Right atrium auricular region (tissue), 2 donors: ENCODE data around the gene MZB1. TPM values are rescaled to one million over a fixed set of nuclear protein-coding genes. Genes with fewer than 3 reads are reported as not detected.
"Not testable (repeated sequence)": the region's sequence is repeated elsewhere in the genome, so short reads cannot be mapped to it uniquely, and the experiment has no call there.

Experiments used
- DNase-seq: peaks from one replicate; pipeline ENCODE4 v3.0.0-alpha.2; 2019; ENCODE audit warnings: low spot score
- H3K27ac ChIP-seq, 2 donors: fragments of 200-600 bp; sonication (generic); 1 replicate in 1 of 2; 2 replicates in 1 of 2; pipeline ENCODE4 v1.5.1; 2016 to 2019
- H3K27me3 ChIP-seq, 2 donors: fragments of 200-600 bp; sonication (generic); one replicate each; pipeline versions ENCODE4 v1.5.1 to v1.6.0; 2017 to 2019
- H3K36me3 ChIP-seq: fragments of 200-600 bp; sonication (generic); one replicate; pipeline ENCODE4 v1.5.1; 2016
- H3K4me1 ChIP-seq, 2 donors: fragments of 200-600 bp; sonication (generic); one replicate each; pipeline versions ENCODE4 v1.5.1 to v1.6.0; 2017 to 2019
- H3K4me3 ChIP-seq, 2 donors: fragments of 200-600 bp; sonication (generic); 1 replicate in 1 of 2; 2 replicates in 1 of 2; pipeline ENCODE4 v1.5.1; 2017 to 2019; ENCODE audit warnings: mild to moderate bottlenecking in 1 of 2, moderate library complexity in 1 of 2
- H3K9me3 ChIP-seq, 2 donors: fragments of 200-600 bp; sonication (generic); one replicate each; pipeline ENCODE4 v1.5.1; 2019
- total RNA-seq, 2 donors: library from RNA; depleted of rRNA; stranded (reverse); fragments of >200 nt; gene quantifications; one replicate each; pipeline ENCODE4 v1.1.0, GENCODE V29; 2016
- TF ChIP-seq, protein P1 (sequence below), 2 donors: fragments of 200-600 bp; sonication (generic); IDR thresholded peaks; one replicate each; pipeline ENCODE4 v1.5.1; 2019; ENCODE audit warnings: antibody characterized with exemption in 2 of 2

MZB1 gene
- total RNA-seq, 2 donors from 2014 or later: 0.70 to 1.3 TPM

DNA sequence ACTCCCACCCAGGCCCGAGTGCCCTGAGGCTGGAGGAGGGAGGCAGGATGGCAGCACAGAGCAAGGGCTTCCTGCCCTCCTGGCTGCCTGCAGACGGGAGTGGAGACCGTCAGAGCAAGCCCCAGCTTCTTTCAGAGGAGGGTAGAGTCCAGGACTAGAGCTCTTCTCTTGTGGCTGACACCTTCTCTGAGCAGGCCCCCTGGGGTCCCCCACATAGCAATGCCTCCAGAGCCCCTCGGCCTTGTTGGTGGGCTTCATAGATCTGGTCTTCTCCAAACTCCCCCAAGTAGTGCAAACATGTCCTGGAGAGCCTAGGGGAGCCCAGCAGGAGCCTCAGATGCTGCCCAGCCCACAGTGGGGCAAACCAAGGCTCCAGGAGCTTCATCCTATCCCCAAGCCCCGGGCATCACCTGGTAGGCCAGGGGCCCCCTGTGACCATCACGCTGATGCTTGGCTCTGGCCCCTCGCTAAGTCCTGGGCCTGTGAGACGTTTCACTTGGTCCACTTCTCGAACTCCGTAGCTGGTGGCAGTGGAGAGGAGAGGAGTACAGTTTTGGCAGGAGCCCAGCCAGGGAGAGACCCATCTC lies 2.0 kb downstream of the MZB1 start:
- peak overlapping the region; percentile 26 to 34 for H3K27ac ChIP-seq
- no peaks in the 10 kb centered on the region for H3K27me3 ChIP-seq
- no peak for DNase-seq
- H3K4me1 ChIP-seq: peaks cover 0 to 64% of the 10 kb centered on the region in 2 donors
- H3K9me3 ChIP-seq: no peaks in the 10 kb centered on the region
- H3K4me3 ChIP-seq: no peak overlapping the region
- no peaks in the 10 kb centered on the region for H3K36me3 ChIP-seq
- TF ChIP-seq, protein P1, sequence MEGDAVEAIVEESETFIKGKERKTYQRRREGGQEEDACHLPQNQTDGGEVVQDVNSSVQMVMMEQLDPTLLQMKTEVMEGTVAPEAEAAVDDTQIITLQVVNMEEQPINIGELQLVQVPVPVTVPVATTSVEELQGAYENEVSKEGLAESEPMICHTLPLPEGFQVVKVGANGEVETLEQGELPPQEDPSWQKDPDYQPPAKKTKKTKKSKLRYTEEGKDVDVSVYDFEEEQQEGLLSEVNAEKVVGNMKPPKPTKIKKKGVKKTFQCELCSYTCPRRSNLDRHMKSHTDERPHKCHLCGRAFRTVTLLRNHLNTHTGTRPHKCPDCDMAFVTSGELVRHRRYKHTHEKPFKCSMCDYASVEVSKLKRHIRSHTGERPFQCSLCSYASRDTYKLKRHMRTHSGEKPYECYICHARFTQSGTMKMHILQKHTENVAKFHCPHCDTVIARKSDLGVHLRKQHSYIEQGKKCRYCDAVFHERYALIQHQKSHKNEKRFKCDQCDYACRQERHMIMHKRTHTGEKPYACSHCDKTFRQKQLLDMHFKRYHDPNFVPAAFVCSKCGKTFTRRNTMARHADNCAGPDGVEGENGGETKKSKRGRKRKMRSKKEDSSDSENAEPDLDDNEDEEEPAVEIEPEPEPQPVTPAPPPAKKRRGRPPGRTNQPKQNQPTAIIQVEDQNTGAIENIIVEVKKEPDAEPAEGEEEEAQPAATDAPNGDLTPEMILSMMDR (IDR thresholded peaks at IDR 0.05): no peak

DNA sequence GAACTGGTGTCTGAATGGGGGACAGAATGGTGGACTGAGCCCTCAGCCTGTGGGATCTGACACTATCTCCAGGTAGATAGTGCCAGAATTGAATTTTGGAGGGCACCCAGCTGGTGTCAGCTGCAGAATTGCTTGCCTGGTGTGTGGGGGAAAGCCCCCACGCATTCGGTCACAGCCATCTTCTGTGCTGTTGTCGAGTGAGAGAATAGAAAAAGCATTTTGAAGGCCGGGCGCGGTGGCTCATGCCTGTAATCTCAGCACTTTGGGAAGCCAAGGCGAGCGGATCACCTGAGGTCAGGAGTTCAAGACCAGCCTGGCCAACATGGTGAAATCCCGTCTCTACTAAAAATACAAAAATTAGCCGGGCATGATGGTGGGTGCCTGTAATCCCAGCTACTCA lies 2.8 kb downstream of the MZB1 start:
- not testable (repeated sequence) for H3K27ac ChIP-seq, H3K36me3 ChIP-seq, DNase-seq, H3K9me3 ChIP-seq, H3K27me3 ChIP-seq, H3K4me3 ChIP-seq
- H3K4me1 ChIP-seq: peaks cover 0 to 57% of the 10 kb centered on the region in 2 donors

DNA sequence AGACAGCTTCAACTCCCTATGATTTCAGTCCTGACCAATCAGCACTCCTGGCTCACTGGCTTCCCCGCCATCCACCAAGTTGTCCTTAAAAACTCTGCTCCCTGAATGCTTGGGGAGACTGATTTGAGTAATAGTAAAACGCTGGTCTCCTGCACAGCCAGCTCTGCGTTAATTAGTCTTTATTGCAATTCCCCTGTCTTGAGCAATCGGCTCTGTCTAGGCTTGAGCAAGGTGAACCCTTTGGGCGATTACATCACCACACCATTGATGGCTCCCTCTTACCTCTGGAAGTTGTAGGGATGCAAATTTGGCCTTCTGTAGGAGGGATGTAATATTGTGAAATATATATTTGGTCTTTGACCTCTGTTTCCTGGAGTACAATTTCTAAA lies 3.7 kb downstream of the MZB1 start:
- TF ChIP-seq, protein P1 (IDR thresholded peaks at IDR 0.05): no peak
- no peak for DNase-seq
- Histone ChIP-seq H3K27ac (no peak overlapping the region), H3K27me3 (no peaks in the 10 kb centered on the region), H3K36me3 (no peaks in the 10 kb centered on the region), H3K4me1 (peaks cover 0 to 48% of the 10 kb centered on the region in 2 donors), H3K9me3 (no peaks in the 10 kb centered on the region), H3K4me3 (no peak overlapping the region)

DNA sequence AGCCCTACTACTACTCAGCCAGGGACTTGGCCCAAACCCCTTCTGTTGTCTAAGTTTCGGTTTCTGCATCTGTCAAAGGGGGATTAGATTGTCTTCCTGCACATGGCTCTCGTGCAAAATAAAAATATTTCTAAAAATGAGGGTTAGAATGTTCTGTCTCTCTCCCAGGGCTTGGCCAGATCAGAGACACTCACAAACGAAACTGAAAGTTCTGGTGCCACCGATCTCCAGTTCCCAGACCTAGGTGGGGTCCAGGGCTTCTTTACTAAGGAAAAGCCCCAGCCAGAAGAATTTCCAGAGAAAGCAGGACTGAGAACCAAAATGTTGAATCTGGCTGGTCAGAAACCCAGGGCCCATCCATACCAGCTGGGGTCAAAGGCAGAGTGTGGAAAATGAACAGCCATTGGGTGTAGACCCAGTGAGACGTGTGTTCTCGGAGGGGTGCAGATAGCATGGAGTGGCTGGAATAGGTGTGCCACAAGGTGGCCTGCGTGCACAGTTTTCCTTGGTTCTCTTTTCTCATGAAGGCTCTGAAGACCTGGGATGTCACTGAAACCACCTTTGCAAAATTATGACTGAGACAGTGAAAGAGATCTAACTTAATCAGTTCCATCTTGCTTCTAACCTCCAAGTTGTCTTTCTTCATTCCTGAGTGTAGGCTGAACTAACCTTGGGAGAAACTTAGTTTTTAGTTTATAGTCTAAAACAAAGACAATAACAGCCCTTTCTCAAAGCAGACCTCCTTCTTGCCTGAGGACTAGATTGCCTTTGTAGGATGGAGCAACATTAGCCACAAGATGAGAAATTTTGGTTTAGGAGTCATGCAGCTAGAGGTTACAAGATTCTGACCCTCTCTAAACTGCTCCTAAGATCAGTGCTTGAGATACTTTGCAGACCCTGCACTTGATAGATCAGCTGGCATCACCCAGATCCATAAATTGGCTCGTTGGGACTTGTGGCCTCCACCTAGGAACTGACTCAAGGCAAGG lies 4.4 kb downstream of the MZB1 start:
- DNase-seq: no peak
- H3K4me1 ChIP-seq: peaks cover 0 to 41% of the 10 kb centered on the region in 2 donors
- peak overlapping the region; percentile 3 to 55 for H3K27ac ChIP-seq
- H3K9me3 ChIP-seq: no peaks in the 10 kb centered on the region
- peak overlapping the region in 1 of 2 donors; percentile 41 for H3K4me3 ChIP-seq
- TF ChIP-seq, protein P1 (IDR thresholded peaks at IDR 0.05): peak in 1 of 2 donors; percentile 53
- H3K27me3 ChIP-seq: no peaks in the 10 kb centered on the region
- no peaks in the 10 kb centered on the region for H3K36me3 ChIP-seq

DNA sequence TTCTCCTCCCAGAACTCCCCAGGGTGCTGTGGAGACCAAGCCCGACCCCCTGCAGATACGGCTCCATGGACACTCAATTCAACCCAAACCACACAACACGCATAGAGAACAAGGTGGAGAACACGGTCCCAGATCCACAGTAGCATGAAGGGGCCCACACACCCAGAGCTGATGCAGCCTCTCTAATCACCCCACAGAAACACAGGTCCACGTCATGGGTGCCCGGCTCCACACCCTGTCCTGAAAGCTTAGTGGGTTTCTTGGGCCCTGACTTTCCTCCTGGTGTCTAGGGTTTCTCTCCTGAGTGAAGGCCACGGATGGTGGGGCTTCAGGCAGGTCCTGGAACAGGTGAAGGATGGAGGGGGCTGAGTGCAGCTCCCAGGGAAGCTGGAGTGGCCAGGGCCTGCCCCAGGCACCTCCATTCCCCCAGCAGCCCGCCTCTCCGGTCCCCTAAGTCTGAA lies 5.1 kb downstream of the MZB1 start:
- Histone ChIP-seq H3K27me3 (no peaks in the 10 kb centered on the region), H3K4me3 (peak overlapping the region in 1 of 2 donors; percentile 41), H3K4me1 (peaks cover 0 to 34% of the 10 kb centered on the region in 2 donors), H3K27ac (peak overlapping the region; percentile 3 to 55), H3K36me3 (no peaks in the 10 kb centered on the region), H3K9me3 (no peaks in the 10 kb centered on the region)
- no peak for DNase-seq
- TF ChIP-seq, protein P1 (IDR thresholded peaks at IDR 0.05): no peak

DNA sequence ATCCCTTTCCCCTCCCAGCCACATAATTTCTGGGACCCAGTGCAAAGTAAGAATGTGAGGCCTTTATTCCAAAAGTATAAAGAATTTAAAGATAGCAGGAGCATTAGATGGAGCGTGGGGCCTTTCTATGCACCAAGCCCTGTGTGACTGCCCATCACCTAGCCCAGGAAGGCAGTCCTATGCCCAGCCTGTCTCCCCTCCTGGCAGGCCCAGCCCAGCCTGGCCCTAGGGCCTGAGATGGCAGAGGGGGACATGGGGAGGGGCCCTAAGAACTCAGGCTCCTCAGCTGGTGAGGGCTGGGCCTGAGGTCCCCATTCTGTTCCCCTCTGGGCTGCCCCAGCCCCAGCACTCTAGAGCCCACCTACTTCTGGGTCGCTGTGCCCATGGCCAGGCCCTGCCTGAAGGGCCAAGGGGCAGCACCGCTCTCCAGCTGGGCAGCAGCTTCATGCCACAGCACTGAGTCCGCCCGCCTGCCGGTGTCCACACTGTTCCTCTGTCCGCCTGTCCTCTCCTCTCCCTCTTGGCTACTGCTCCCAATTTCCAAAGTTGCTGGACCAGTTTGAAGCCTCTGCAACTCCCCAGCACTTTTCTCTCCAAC lies 5.6 kb downstream of the MZB1 start:
- Histone ChIP-seq H3K27ac (no peak overlapping the region), H3K27me3 (no peaks in the 10 kb centered on the region), H3K36me3 (no peaks in the 10 kb centered on the region), H3K4me1 (peaks cover 0 to 29% of the 10 kb centered on the region in 2 donors), H3K4me3 (no peak overlapping the region), H3K9me3 (no peaks in the 10 kb centered on the region)
- no peak for DNase-seq
- TF ChIP-seq, protein P1 (IDR thresholded peaks at IDR 0.05): no peak
